ENCODE data around the gene NECAB2. TPM values are rescaled to one million over a fixed set of nuclear protein-coding genes. Genes with fewer than 3 reads are reported as not detected.

NECAB2 gene
- total and polyA plus RNA-seq, 4 donors: 0.10 to 0.57 (median 0.39) TPM

DNA sequence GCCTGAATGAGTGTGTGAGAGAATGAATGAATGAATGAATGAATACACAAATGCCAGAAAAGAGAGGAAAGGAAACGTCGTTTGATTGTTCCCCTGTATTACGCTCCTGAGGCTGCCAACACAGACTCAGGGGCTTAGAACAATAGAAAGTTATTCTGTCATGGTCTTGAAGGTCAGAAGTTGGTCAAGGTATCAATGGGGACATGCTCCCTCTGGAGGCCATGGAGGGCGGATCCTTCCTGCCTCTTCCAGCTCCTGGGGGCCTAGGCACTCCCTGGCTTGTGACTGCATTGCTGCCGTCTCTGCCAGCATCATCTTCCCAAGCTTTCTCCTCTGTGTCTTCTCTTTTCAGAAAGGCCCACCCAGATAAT is 76.1 kb downstream of the NECAB2 start:
- TF ChIP-seq, protein P1, sequence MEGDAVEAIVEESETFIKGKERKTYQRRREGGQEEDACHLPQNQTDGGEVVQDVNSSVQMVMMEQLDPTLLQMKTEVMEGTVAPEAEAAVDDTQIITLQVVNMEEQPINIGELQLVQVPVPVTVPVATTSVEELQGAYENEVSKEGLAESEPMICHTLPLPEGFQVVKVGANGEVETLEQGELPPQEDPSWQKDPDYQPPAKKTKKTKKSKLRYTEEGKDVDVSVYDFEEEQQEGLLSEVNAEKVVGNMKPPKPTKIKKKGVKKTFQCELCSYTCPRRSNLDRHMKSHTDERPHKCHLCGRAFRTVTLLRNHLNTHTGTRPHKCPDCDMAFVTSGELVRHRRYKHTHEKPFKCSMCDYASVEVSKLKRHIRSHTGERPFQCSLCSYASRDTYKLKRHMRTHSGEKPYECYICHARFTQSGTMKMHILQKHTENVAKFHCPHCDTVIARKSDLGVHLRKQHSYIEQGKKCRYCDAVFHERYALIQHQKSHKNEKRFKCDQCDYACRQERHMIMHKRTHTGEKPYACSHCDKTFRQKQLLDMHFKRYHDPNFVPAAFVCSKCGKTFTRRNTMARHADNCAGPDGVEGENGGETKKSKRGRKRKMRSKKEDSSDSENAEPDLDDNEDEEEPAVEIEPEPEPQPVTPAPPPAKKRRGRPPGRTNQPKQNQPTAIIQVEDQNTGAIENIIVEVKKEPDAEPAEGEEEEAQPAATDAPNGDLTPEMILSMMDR (IDR thresholded peaks at IDR 0.05; ENCODE audit: control extremely low read depth, extremely low read depth): no peak
- WGBS, 2 donors: 35 to 47% methylated on average over 5 of the region's 5 CpGs
- no peak for ATAC-seq (ENCODE audit: insufficient read depth, low FRiP score)
- H3K36me3 ChIP-seq (ENCODE audit: control insufficient read depth in 4 of 4, insufficient read depth in 4 of 4, low read length in 4 of 4): peaks cover 0 to 2% (median 0%) of the 10 kb centered on the region in 4 donors
- H3K4me3 ChIP-seq: no peak overlapping the region
- peaks cover 0 to 4% (median 0%) of the 10 kb centered on the region in 5 donors for H3K4me1 ChIP-seq (ENCODE audit: control insufficient read depth in 5 of 5, insufficient read depth in 5 of 5, low read length in 5 of 5)
- peaks cover 0 to 2% (median 0%) of the 10 kb centered on the region in 4 donors for H3K9me3 ChIP-seq (ENCODE audit: control insufficient read depth in 4 of 4, insufficient read depth in 3 of 4, low read length in 3 of 4)
- no peak overlapping the region for H3K9ac ChIP-seq (ENCODE audit: insufficient read depth in 1 of 2, low read length in 2 of 2)
- no peak overlapping the region for H3K27ac ChIP-seq (ENCODE audit: low read depth in 1 of 2, low read length in 1 of 2)
- H3K27me3 ChIP-seq (ENCODE audit: control insufficient read depth in 3 of 3, insufficient read depth in 3 of 3, low read length in 2 of 3): peaks cover 0 to 4% (median 0%) of the 10 kb centered on the region in 3 donors
- DNase-seq: no peak

- H3K9me3 ChIP-seq (ENCODE audit: control insufficient read depth in 4 of 4, insufficient read depth in 3 of 4, low read length in 3 of 4): no peaks in the 10 kb centered on the region
- TF ChIP-seq, protein P1 (IDR thresholded peaks at IDR 0.05; ENCODE audit: control extremely low read depth, extremely low read depth): no peak
- H3K4me1 ChIP-seq (ENCODE audit: control insufficient read depth in 5 of 5, insufficient read depth in 5 of 5, low read length in 5 of 5): peaks cover 0 to 4% (median 0%) of the 10 kb centered on the region in 5 donors
- H3K27me3 ChIP-seq (ENCODE audit: control insufficient read depth in 3 of 3, insufficient read depth in 3 of 3, low read length in 2 of 3): peaks cover 0 to 4% (median 0%) of the 10 kb centered on the region in 3 donors
- H3K9ac ChIP-seq (ENCODE audit: insufficient read depth in 1 of 2, low read length in 2 of 2): no peak overlapping the region
- DNase-seq (no peak), ATAC-seq (ENCODE audit: insufficient read depth, low FRiP score) (no peak)
- no peak overlapping the region for H3K27ac ChIP-seq (ENCODE audit: low read depth in 1 of 2, low read length in 1 of 2)
- peaks cover 0 to 11% (median 1%) of the 10 kb centered on the region in 4 donors for H3K36me3 ChIP-seq (ENCODE audit: control insufficient read depth in 4 of 4, insufficient read depth in 4 of 4, low read length in 4 of 4)
- no peak overlapping the region for H3K4me3 ChIP-seq
- WGBS, 2 donors: 58% methylated on average over 36 of the region's 36 CpGs
These were observed 77.2 kb downstream of the NECAB2 start for GRCh38 chr16:84045001-84045817.

GRCh38 chr16:84045818-84046470 is 77.9 kb downstream of the NECAB2 start:
- DNase-seq: no peak

More at GRCh38 chr16:84045818-84046470, 77.9 kb downstream of the NECAB2 start:
- H3K27me3 ChIP-seq (ENCODE audit: control insufficient read depth in 3 of 3, insufficient read depth in 3 of 3, low read length in 2 of 3): peaks cover 0 to 4% (median 0%) of the 10 kb centered on the region in 3 donors
- TF ChIP-seq, protein P1 (IDR thresholded peaks at IDR 0.05; ENCODE audit: control extremely low read depth, extremely low read depth): no peak
- no peaks in the 10 kb centered on the region for H3K9me3 ChIP-seq (ENCODE audit: control insufficient read depth in 4 of 4, insufficient read depth in 3 of 4, low read length in 3 of 4)
- 92 to 94% methylated on average over 19 of the region's 19 CpGs for WGBS, 2 donors
- H3K4me3 ChIP-seq: no peak overlapping the region
- H3K4me1 ChIP-seq (ENCODE audit: control insufficient read depth in 5 of 5, insufficient read depth in 5 of 5, low read length in 5 of 5): peaks cover 0 to 4% (median 0%) of the 10 kb centered on the region in 5 donors
- no peak for ATAC-seq (ENCODE audit: insufficient read depth, low FRiP score)
- no peak overlapping the region for H3K9ac ChIP-seq (ENCODE audit: insufficient read depth in 1 of 2, low read length in 2 of 2)
- peaks cover 0 to 15% (median 2%) of the 10 kb centered on the region in 4 donors for H3K36me3 ChIP-seq (ENCODE audit: control insufficient read depth in 4 of 4, insufficient read depth in 4 of 4, low read length in 4 of 4)
- H3K27ac ChIP-seq (ENCODE audit: low read depth in 1 of 2, low read length in 1 of 2): no peak overlapping the region

Measured in lung (tissue), 12 donors.